Measurements from ENCODE around the gene MYH4. TPM values are rescaled to one million over a fixed set of nuclear protein-coding genes. Genes with fewer than 3 reads are reported as not detected.

Gene MYH4
- total RNA-seq, 1 experiment from 2014 or later: not detected

DNA sequence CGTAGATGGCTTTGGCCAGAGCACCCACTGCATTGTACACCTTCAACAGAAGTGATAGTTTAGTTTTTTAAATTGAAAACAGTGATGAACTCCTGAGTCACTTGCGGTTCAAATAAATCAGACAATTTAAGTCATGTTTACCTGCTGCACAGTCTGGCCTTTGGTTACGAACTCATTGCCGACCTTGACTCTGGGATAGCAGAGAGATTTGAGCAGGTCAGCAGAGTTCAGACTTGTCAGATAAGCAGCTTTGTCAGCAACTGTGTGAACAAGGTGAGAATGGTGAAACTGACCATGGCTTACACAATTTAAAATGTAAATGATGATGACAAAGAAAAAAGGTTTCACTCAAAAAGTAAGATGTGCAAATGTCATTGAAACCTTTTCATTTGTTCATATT lies 9.3 kb downstream of the MYH4 start:
- no peak overlapping the region for H3K9ac ChIP-seq (ENCODE audit: low read length)
- no peak overlapping the region for H3K27ac ChIP-seq (ENCODE audit: low read depth, low read length)
- BruUV-seq (replicated peaks): no TSS peak
- no peaks in the 10 kb centered on the region for H3K79me2 ChIP-seq (ENCODE audit: insufficient read depth, low read length)
- no peaks in the 10 kb centered on the region for H3K9me2 ChIP-seq (ENCODE audit: insufficient read depth)
- no peak for DNase-seq (ENCODE audit: low read depth, low spot score)
- no peaks in the 10 kb centered on the region for H3K9me3 ChIP-seq (ENCODE audit: control insufficient read depth in 1 of 2, insufficient read depth in 1 of 2, low read depth in 1 of 2, low read length in 2 of 2)
- no peaks in the 10 kb centered on the region for H4K20me1 ChIP-seq (ENCODE audit: insufficient read depth)
- no peak overlapping the region for H3K4me3 ChIP-seq (replicated peaks in 1 of 2; ENCODE audit: low read depth in 1 of 2, low read length in 2 of 2)
- peaks cover 31% of the 10 kb centered on the region for H3K27me3 ChIP-seq (ENCODE audit: insufficient read depth, low read length)
- ChIA-PET CTCF (no interaction called here), RAD21 (ENCODE audit: low non-redundant PET in 1 of 2, low total read pairs in 2 of 2, uncharacterized antibody in 2 of 2, unreplicated experiment in 2 of 2) (no interaction called here), POLR2A (no interaction called here)
- H3K4me1 ChIP-seq (ENCODE audit: control insufficient read depth in 1 of 2, insufficient read depth in 2 of 2, low read length in 2 of 2): no peaks in the 10 kb centered on the region
- no peaks in the 10 kb centered on the region for H3K36me3 ChIP-seq (ENCODE audit: control insufficient read depth in 1 of 2, insufficient read depth in 2 of 2, low read length in 2 of 2)
- intact Hi-C loops (cut with micrococcal nuclease): no loop called here
- TF ChIP-seq ELF1 (IDR thresholded peaks at IDR 0.05; ENCODE audit: borderline replicate concordance, low read depth) (no peak), ZBTB33 (IDR thresholded peaks at IDR 0.05; ENCODE audit: extremely low read depth, insufficient replicate concordance, low read length) (no peak), SRF (IDR thresholded peaks at IDR 0.05; ENCODE audit: low read depth) (no peak), FOSL1 (IDR thresholded peaks at IDR 0.05; ENCODE audit: low read depth) (no peak), EZH2phosphoT487 (IDR thresholded peaks at IDR 0.05; ENCODE audit: borderline replicate concordance) (no peak), SIN3A (IDR thresholded peaks at IDR 0.05; ENCODE audit: low read depth) (no peak), CEBPB (IDR thresholded peaks at IDR 0.05; ENCODE audit: low read depth) (no peak), POLR2AphosphoS5 (IDR thresholded peaks at IDR 0.05; ENCODE audit: low read depth, low read length) (no peak), ZNF274 (IDR thresholded peaks at IDR 0.05; ENCODE audit: low read depth, low read length) (no peak)
- TF ChIP-seq, protein P1, sequence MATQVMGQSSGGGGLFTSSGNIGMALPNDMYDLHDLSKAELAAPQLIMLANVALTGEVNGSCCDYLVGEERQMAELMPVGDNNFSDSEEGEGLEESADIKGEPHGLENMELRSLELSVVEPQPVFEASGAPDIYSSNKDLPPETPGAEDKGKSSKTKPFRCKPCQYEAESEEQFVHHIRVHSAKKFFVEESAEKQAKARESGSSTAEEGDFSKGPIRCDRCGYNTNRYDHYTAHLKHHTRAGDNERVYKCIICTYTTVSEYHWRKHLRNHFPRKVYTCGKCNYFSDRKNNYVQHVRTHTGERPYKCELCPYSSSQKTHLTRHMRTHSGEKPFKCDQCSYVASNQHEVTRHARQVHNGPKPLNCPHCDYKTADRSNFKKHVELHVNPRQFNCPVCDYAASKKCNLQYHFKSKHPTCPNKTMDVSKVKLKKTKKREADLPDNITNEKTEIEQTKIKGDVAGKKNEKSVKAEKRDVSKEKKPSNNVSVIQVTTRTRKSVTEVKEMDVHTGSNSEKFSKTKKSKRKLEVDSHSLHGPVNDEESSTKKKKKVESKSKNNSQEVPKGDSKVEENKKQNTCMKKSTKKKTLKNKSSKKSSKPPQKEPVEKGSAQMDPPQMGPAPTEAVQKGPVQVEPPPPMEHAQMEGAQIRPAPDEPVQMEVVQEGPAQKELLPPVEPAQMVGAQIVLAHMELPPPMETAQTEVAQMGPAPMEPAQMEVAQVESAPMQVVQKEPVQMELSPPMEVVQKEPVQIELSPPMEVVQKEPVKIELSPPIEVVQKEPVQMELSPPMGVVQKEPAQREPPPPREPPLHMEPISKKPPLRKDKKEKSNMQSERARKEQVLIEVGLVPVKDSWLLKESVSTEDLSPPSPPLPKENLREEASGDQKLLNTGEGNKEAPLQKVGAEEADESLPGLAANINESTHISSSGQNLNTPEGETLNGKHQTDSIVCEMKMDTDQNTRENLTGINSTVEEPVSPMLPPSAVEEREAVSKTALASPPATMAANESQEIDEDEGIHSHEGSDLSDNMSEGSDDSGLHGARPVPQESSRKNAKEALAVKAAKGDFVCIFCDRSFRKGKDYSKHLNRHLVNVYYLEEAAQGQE (IDR thresholded peaks at IDR 0.05; ENCODE audit: low read depth): no peak
- H2AFZ ChIP-seq (ENCODE audit: low read depth, low read length, poor library complexity, severe bottlenecking): no peak overlapping the region
- no peak for ATAC-seq
- no peak overlapping the region for H3K4me2 ChIP-seq (ENCODE audit: low read length)
